Measurements from ENCODE around the gene CLEC18C.
A peak's percentile ranks its signal among the peaks of the same experiment; 100 is the strongest.
"Not testable (repeated sequence)": the region's sequence is repeated elsewhere in the genome, so short reads cannot be mapped to it uniquely, and the experiment has no call there.

Gene CLEC18C

GRCh38 chr16:70173212-70173837 lies at the start of gene CLEC18C:
Gene CLEC18C (plus strand): TSS chr16:70173787. CDS start chr16:70174279, 492 bp downstream.
- not testable (repeated sequence) for DNase-seq

DNA sequence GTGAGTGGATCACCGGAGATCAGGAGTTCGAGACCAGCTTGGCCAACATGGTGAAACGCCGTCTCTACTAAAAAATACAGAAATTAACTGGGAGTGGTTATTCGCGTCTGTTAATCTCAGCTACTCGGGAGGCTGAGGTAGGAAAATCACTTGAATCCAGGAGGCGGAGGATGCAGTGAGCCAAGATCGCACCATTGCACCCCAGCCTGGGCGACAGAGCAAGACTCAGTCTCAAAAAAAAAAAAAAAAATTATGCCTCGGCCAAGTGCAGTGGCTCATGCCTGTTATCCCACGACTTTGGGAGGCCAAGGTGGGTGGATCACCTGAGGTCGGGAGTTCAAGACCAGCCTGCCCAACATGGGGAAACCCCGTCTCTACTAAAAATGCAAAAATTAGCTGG lies 49.8 kb upstream of the CLEC18C start:
- DNase-seq: not testable (repeated sequence)

DNA sequence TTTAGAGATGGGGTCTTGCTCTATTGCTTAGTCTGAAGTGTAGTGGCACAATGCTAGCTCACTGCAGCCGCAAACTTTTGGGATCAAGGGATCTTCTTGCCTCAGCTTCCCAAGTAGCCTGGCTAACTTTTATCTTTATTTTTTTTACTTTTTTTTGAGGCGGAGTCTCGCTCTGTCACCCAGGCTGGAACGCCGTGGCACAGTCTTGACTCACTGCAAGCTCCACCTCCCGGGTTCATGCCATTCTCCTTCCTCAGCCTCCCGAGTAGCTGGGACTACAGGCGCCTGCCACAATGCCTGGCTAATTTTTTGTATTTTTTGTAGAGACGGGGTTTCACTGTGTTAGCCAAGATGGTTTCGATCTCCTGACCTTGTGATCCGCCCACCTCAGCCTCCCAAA lies 47.4 kb upstream of the CLEC18C start:
- not testable (repeated sequence) for DNase-seq

GRCh38 chr16:70127706-70128105 lies 45.9 kb upstream of the CLEC18C start:
- not testable (repeated sequence) for DNase-seq

- DNase-seq: not testable (repeated sequence)
Measured at GRCh38 chr16:70128844-70129243, 44.7 kb upstream of the CLEC18C start.

DNA sequence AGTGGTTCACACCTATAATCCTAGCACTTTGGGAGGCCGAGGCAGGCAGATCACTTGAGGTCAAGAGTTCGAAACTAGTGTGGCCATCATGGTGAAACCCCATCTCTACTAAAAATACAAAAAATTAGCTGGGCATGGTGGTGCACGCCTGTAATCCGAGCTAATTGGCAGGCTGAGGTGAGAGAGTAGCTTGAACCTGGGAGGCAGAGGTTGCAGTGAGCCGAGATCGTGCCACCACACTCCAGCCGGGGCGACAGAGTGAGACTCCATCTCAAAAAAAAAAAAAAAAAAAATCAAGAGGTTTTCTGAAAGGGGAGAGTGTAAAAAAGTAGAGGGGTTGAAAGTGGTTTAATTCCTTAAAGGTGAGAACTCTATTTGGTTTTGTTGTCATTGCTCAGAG lies 37.8 kb upstream of the CLEC18C start:
- DNase-seq: not testable (repeated sequence)

- DNase-seq: not testable (repeated sequence)
Measured at GRCh38 chr16:70136595-70136994, 37.0 kb upstream of the CLEC18C start.

DNA sequence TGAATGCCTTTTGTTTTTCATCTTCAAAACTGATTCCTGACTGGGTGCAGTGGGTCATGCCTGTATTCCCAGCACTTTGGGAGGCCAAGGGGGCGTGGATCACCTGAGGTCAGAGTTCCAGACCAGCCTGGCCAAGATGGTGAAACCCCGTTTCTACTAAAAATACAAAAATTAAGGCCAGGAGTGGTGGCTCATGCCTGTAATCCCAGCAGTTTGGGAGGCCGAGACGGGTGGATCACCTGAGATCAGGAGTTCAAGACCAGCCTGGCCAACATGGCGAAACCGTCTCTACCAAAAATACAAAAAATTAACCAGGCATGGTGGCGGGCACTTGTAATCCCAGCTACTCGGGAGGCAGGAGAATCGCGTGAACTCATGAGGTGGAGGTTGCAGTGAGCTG lies 30.8 kb upstream of the CLEC18C start:
- not testable (repeated sequence) for DNase-seq

- not testable (repeated sequence) for DNase-seq
Measured at GRCh38 chr16:70143231-70143895, 30.2 kb upstream of the CLEC18C start.

DNA sequence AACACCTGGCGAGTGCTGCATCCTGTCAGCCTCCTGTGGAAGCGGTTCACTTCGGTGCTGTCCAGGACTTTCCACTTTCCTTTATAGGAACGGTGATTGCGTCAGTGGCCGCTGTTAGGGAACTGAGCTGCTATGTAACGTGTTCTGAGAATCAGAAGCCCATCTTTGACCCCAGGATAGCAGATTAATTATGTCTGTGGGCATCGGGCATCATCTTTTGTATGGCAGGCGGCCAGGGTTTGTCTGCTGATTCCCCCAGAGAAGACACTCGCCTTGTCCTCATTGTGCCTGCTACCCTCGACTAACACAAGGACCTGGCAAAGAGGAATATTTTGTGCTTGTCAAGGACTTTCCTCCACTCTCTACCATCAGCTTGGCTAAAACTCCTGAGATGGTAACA lies 25.7 kb upstream of the CLEC18C start:
- not testable (repeated sequence) for DNase-seq

DNA sequence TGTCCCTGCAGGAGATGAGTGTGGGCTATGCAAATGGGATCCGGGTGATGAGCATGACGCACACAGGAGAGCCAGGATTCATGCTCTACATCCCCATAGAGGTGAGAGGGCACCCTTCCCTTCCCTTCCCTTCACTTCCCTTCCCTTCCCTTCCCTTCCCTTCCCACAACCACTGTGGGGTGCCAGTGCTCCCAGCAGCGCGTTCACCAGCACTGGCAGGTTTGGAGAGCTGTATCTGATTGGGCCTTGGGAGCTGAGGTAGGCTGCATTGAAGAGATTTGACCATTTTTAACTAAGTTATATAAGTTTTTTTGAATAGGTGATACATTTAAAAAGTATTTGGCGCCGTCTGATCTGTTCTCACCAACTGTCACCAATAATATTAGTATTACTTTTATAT lies 25.1 kb upstream of the CLEC18C start:
- DNase-seq: not testable (repeated sequence)

DNA sequence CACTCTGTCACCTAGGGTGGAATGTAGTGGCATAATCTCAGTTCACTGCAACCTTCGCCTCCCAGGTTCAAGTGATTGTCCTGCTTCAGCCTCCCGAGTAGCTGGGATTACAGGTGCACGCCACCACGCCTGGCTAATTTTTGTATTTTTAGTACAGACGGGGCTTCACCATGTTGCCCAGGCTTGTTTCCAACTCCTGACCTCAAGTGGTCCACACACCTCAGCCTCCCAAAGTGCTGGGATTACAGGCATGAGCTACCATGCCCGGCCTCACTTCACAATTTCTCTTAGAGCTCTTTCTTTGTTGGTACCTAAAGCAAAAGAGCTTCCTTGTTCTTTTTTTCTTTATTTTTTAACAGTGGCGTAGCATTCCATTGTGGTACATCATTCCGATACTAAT lies 24.3 kb upstream of the CLEC18C start:
- not testable (repeated sequence) for DNase-seq

GRCh38 chr16:70151391-70151790 lies 22.2 kb upstream of the CLEC18C start:
- DNase-seq: peak; percentile 32

- no peak for DNase-seq
Measured at GRCh38 chr16:70151941-70152509, 21.6 kb upstream of the CLEC18C start.

GRCh38 chr16:70152578-70153302 lies 20.8 kb upstream of the CLEC18C start:
- DNase-seq: no peak

- DNase-seq: not testable (repeated sequence)
Measured at GRCh38 chr16:70154736-70155135, 18.9 kb upstream of the CLEC18C start.

DNA sequence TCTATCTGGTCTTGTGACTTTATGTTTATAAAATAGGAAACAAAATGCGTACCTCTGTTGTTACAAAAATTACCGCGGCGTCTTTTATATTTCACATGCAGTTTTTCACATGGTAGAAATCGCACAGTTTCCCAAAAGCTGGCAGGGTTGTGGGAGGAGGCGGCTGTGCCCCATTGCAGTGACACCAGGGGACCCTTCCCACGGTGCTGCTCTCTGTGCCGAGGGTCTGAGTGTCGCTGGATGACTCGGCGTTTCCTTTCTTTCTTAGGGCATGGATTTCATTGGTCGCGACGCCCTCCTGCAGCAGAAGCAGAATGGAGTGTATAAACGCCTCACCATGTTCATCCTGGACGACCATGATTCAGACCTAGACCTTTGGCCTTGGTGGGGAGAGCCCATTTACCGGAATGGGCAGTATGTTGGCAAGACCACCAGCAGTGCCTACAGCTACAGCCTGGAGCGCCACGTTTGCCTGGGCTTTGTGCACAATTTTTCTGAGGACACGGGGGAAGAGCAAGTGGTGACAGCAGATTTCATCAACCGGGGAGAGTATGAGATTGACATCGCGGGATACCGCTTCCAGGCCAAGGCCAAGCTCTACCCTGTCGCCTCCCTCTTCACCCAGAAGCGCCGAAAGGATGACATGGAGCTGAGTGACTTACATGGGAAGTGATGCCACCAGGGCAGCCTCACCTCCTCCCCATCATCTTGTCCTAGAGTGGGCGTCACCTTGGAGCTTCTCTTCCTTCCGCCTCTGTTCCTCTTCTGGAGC lies 17.2 kb upstream of the CLEC18C start:
- DNase-seq: no peak

GRCh38 chr16:70157105-70157476 lies 16.5 kb upstream of the CLEC18C start:
- DNase-seq: no peak

DNA sequence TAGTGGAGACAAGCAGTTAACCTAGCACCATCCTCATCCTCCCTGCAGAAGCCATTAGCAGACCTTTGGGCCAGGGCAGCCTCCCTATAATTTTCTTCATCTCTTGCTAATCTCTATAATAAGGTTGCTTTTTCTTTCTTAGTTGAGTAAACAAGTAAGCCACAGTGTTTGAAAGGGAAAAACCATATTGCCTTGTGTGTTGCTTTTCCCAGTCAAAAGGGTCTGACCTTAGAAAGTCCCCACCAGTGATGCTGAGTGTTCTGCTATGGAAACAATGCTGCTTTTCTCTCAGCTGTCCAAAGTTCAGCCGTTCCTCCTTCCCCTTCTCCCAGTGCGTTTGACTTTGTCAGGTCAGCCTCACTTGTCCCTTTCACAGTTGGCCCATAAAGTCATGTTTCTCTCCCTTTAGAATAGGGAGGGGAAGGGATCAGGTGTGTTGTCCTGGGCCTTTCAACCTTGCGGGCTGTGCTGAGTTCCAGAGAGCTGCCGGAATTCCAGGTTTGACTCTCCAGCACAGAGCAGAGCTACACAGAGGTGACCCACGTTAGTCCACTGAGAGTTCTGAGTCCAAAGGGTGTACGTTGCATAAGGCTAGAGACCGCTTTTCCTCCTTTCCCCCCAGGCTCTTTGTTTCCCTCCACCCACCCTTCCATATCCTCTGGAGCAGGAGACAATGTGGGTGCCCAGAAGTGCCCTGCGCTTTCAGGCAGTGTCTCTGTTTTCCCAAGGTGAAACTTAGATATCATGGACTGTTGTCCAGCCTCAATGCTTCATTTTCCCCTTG lies 15.9 kb upstream of the CLEC18C start:
- DNase-seq: no peak

DNA sequence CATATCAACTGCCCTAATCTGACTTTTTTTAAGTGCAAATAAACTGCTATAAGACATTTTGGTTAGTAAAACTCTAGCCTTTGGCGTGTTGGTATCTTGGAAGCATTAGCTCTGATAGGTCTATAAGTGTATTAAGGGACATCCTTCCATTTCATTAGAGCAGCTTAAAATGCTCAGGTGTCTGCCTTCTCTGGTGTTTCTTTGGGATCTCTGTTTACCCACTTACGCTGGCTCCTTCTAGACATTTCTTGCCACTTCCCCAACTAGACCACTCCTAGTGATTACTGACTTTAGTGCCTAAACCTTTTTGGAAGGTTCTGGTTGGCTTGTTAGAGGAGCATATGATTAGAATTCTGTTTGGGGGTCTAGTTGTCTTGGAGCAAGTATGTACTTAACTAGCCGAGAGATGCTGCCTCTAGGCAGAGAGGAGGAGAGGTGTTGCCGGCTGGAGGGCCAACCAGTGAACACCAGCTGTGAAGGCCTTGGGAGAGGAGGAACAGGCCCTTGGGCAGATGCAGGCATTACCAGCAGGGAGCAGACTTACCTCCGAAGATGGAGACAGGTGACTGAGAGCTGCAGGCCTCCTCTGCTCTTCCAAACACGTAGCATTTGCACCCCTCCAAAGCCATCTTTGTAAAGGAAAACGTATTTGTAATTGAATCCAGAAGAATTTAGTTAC lies 15.2 kb upstream of the CLEC18C start:
- no peak for DNase-seq

All from NCI-H2029 treated with DMSO at 0.1 percent for 48 hours (cell line).